Erythroblast (primary cell): ENCODE data around the gene PSIP1.

Experiments used
- GATA1 ChIP-seq: IDR thresholded peaks from 2 replicates; pipeline ENCODE4 v1.6.1; 2011; ENCODE audit warnings: low read depth, mild to moderate bottlenecking, control low read depth, low read length, moderate library complexity
- POLR2A ChIP-seq: IDR thresholded peaks from 2 replicates; pipeline ENCODE4 v1.6.1; 2011; ENCODE audit warnings: mild to moderate bottlenecking, low read length

DNA sequence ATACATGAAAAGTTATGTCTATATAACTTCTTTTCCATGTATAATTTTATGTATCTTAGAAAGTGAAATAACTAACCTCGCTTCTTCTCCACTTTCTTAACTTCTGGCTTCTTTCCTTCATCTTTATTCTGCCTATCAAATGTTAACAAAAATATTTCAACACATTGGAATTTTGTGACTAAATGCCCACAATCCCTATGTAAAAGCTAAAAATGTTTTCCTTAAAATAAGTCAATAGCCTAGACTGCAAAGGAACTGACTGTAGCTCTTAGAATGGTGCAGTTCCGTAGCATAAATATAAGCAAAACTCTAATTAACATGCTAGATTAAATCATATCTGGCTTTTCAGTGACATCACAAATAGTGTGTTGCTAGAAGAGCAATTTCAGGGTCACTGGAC lies 40.9 kb downstream of the PSIP1 start:
- TF ChIP-seq POLR2A (no peak), GATA1 (no peak)
